8988T (cell line): ENCODE data around the gene PSMD9.

Experiments
- DNase-seq: peaks from one replicate; pipeline ENCODE4 v3.0.0; 2011

The PSMD9 gene

DNA sequence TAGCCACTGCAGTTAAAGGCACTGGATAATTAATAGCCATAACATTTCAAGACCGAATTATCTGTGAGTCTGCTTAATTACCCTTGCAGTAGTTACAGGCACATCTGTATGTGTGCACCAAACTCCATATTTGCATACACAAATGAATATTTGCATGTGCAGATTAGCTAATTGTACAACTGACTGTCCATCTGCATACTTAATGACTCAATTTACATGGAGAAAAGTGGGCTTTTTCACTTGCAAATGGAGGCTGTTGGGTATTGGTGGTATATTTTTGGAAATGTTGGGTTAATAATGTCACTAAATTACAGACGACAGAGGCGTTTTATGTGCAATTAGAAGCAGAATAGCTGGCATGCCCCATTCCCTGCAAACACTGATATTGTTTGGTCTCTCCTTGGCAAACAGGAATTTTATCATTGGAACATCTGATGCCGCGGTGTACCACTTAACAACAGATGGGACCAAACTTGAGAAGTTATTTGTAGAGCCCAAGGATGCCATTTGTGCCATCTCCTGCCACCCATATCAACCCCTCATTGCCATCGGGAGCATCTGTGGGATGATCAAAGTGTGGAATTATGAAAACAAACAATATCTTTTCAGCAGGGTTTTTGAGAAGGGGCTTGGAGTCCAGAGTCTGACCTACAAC lies 69.4 kb downstream of the PSMD9 start:
- no peak for DNase-seq

DNA sequence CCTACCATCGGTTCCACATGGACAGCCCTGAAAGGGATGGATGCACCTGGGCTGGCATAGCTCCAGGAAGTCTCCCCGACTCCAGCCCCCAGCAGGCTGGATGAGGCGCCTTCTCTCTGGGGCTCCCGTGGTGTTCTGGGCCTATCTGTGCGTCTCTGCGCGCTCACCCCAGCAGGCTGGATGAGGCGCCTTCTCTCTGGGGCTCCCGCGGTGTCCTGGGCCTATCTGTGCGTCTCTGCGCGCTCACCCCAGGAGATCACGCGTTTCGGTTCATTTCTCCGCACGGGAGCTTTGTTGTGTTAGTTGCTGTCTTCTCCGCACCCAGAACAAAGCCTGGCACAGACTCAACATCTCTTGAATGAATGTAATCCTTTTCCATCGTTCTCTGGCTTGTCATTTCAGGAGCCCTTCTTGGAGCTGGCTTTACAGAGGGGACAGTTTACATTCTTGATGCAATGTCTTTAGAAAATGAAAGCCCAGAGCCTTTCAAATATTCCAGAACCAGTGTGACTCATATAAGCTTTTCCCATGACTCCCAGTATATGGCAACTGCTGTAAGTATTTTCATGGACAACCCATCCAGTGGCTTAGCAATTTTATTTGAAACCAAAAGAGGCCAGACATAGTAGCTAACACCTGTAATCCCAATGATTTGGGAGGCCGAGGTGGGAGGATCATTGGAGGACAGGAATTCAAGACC lies 70.1 kb downstream of the PSMD9 start:
- DNase-seq, result no peak

DNA sequence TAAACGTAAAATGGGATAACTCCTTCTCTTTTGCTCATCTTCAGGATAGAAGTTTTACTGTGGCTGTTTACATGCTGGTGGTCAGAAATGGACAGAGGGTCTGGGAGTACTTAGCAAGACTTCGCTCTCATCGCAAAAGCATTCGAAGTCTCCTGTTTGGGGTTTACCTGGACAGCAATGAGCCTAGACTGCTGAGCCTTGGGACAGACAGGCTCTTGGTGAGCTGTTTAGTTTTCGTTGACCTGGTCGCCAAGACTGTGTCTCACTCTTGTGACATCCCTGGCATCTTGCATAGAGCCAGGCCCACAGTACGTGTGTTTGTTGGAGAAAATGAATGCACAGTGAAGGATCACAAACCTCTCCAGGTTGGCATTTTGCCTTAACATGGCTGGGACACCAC lies 72.0 kb downstream of the PSMD9 start:
- no peak for DNase-seq

DNA sequence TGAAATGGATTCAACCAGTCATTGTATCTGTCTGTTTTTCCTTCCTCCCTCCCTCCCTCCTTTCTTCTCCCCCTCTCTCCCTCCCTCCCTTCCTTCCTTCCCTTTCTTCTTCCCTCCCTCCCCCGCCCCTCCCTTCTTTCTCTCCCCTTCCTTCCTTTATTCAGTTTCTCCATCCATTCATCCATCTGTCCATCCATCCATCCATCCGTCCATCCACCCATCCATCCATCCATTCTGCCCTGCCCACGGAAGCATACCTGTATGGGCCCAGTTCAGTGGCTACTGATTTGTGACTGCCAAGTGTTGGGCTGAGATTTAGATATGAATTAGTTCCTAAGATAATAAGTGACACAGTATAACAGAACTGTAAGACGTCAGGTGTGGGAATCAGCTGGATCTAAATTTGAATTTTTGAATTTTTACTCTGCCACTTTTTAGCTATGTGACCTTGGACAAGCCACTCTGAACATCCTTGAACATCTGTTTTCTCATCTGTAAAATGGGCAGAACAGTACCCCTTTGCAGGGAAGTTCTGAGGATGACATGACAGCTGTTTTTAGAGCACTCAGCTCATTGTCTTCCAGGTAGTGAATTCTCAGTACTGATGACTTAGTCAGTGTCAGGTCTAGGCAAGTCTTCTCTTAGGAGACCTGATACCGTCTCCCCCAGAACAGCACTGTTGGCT lies 72.7 kb downstream of the PSMD9 start:
- DNase-seq, result no peak

DNA sequence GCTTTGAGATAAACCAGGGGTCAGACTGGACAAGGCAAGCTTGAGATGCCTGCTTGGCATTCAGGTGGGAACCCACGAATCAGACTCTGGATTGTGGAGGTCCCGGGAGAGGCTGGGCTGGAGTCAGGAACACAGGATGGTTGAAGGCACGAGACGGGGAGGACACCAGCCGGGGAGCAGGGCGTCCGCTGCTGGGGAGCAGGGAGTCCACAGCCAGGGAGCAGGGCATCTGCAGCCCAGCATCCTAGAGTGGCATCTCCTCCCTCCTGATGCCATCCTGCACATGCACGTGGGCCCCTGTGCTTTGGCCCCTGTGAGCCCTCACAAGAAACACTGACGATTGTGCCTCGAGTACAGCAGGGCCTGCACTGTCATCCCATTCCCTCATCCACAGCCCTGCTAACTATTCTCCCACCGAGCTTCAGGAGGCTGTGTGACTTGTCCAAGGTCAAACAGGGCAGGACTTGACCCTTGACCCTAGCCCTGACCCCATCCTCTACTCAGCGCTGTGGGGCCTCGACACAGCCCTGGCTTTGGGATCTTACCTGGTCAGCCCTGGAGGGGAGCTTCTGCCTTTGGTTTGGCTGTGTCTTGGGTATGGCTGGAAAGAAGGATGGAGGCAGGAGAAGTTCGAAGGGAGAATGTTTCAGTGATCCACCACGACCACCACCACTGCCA lies 74.9 kb downstream of the PSMD9 start:
- no peak for DNase-seq

DNA sequence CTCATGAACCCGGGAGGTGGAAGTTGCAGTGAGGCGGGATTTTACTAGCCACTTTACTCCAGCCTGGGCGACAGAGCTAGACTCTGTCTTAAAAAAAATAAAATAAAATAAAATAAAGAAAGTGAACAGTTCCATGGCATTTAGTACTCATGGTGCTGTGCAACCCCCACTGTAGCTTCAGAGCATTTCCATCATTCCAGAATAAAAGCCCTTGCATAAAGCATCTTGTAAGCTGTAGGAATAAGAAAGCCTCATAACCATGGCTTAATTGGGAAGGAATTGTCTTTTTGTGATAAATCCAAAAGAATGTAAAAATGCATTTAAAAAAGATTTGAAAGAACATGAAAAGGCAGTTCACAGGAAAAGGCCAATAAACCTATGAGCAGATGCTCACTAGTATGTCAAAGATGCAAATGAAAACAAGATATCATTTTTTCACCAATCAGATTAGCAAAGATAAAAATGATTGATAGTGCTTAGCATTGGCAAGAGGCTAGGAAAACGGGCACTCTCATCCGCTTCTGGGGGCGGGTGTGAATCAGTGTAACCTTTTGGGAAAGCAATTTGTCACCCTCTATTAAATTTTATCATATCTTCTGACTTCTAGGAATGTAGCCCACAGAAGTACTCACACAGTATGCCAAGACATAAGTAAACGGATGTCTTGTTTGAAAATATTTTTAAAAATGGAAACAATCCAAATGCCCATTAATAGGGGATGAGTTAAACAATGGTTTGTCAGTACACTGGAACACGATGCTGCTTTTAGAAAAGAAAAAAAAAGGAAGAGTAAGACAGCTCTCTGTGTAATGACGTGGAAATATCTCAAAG lies 76.4 kb downstream of the PSMD9 start:
- DNase-seq, result no peak

DNA sequence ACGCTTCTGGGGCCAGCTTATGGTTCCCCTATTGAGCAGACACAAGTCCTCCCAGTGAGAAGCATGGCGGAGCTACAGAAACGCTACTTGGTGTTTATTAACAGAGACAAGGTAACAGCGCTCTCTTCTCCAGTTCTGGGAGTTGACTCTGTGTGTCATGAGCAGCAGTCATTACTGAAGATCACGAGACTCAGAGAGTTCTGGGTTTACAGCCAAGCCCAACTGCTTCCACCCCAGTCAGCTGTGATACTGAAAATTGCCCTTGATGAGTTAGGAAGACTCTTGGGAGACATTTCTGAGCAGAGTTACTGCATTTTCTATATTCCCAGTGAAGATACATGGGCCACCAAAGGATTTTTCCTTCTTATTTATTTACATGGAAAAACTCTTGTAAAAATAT lies 78.4 kb downstream of the PSMD9 start:
- DNase-seq, result no peak
